Measurements from ENCODE around the gene ZNF343.

Gene ZNF343

GRCh38 chr20:2451422-2451821 lies 57.3 kb downstream of the ZNF343 start:
- no peak overlapping the region for H3K27ac ChIP-seq
- TF ChIP-seq, protein P1, sequence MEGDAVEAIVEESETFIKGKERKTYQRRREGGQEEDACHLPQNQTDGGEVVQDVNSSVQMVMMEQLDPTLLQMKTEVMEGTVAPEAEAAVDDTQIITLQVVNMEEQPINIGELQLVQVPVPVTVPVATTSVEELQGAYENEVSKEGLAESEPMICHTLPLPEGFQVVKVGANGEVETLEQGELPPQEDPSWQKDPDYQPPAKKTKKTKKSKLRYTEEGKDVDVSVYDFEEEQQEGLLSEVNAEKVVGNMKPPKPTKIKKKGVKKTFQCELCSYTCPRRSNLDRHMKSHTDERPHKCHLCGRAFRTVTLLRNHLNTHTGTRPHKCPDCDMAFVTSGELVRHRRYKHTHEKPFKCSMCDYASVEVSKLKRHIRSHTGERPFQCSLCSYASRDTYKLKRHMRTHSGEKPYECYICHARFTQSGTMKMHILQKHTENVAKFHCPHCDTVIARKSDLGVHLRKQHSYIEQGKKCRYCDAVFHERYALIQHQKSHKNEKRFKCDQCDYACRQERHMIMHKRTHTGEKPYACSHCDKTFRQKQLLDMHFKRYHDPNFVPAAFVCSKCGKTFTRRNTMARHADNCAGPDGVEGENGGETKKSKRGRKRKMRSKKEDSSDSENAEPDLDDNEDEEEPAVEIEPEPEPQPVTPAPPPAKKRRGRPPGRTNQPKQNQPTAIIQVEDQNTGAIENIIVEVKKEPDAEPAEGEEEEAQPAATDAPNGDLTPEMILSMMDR (conservative IDR thresholded peaks at IDR 0.05), result no peak

- TF ChIP-seq, protein P1 (conservative IDR thresholded peaks at IDR 0.05), result no peak
- H3K27ac ChIP-seq, result no peak overlapping the region
Observed at GRCh38 chr20:2449386-2449785, 59.3 kb downstream of the ZNF343 start.

DNA sequence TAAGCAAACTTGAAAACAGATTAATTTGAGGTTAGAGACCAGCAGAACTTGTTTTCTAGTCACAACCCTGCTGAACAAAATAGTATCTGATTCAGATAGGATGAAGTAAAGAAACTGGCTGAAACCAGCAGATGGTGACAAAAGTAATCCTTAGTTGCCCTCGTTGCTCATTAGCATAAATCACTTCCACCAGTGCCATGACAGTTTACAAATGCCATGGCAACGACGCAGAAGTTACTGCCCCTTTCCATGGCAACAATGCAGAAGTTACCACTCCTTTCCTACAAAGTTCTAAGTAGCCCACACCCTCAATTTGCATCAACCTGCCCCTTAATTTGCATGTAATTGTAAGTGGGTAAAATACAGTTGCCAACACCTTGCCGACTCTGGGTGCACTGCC lies 61.9 kb downstream of the ZNF343 start:
- TF ChIP-seq, protein P1 (conservative IDR thresholded peaks at IDR 0.05), result no peak
- H3K27ac ChIP-seq, result no peak overlapping the region

Data from VCaP (cell line).